Thyroid gland (tissue), 4 donors: ENCODE data around the gene STXBP4.

ENCODE experiments used
- CTCF ChIP-seq, 6 experiments: fragments of 200-600 bp in 3 of 6; fragments of 450-650 bp in 3 of 6; sonication (generic) in 3 of 6; IDR thresholded peaks; one replicate each; pipeline ENCODE4 v1.5.1; 2016 to 2019; ENCODE audit warnings: antibody characterized with exemption in 6 of 6, mild to moderate bottlenecking in 2 of 6, inconsistent platforms in 1 of 6, moderate library complexity in 1 of 6
- POLR2A ChIP-seq, 2 donors: fragments of 450-650 bp; IDR thresholded peaks; one replicate each; pipeline ENCODE4 v1.6.1; 2017; ENCODE audit warnings: antibody characterized with exemption in 2 of 2, mild to moderate bottlenecking in 2 of 2, moderate library complexity in 1 of 2

DNA sequence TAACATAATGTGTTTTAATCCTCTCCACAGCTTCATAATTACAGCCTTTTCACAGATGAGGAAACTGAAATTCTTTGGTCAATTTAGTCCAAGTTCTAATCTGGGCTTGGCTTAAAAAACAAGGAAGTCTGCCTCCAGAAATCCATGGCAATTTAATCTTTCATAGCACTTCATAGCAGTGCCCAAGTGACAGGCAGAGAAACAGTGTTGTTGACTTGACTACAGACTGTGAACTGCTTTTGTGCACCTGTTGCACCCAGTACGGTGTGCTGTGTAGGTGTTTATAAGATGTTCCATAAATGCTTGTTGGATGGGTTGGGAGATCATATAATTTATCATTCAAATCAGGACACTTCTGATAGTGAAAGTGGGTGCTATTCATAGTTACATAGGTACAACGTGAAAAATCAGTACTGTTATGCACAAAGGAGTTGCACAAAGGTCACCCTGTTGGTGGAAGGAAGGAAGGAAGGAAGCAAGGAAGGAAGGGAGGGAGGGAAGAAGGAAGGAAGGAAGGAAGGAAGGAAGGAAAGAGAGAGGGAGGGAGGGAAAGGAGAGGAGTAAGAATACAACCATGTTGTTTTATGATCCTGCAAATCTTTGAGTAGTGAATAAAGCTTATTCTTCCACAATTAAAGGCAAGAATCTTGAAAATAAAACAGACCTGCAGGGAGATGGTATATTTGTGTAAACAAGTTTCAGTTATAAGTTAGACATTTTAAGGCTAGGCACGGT is 239.7 kb downstream of the STXBP4 start:
- no peak for TF ChIP-seq CTCF (IDR thresholded peaks at IDR 0.05)
- TF ChIP-seq POLR2A (IDR thresholded peaks at IDR 0.05), result no peak
